ENCODE results near the gene RLBP1. TPM values are rescaled to one million over a fixed set of nuclear protein-coding genes. Genes with fewer than 3 reads are reported as not detected.
A peak's percentile ranks its signal among the peaks of the same experiment; 100 is the strongest.

RLBP1 gene
- total and polyA plus RNA-seq, 2 of the 4 experiments (the other 2 are of a cell fraction), result not detected

- no peak overlapping the region for H2BK5ac ChIP-seq (ENCODE audit: low read depth, low read length, poor library complexity, severe bottlenecking)
- H3K9ac ChIP-seq (ENCODE audit: low read depth, low read length), result no peak overlapping the region
- no peak overlapping the region for H2BK15ac ChIP-seq (ENCODE audit: low read depth, low read length)
- H4K20me1 ChIP-seq (ENCODE audit: insufficient read depth, low read length), result no peaks in the 10 kb centered on the region
- no peaks in the 10 kb centered on the region for H3K79me1 ChIP-seq (ENCODE audit: low read depth in 1 of 2, low read length in 2 of 2)
- H4K8ac ChIP-seq (ENCODE audit: low read depth in 2 of 2, low read length in 2 of 2), result peak overlapping the region in 1 of 2 experiments; percentile 2; a peak in 1 of 4 replicates
- peak overlapping the region; percentile 92 for H2AFZ ChIP-seq (replicated peaks; ENCODE audit: low read length, poor library complexity)
- no peaks in the 10 kb centered on the region; the same call in 1 of the 2 replicates for H3K27me3 ChIP-seq (ENCODE audit: control insufficient read depth, insufficient read depth, low read length)
- no TSS peak for BruUV-seq (replicated peaks)
- ChIA-PET POLR2A (ENCODE audit: unreplicated experiment) (no interaction called here), CTCF (interaction anchor here (0.5 to 2.3 kb wide), 23 partner anchors 9 to 128 kb away, joined by 3 to 27 read pairs (median 5); partner anchors contain the start of genes FANCI and POLG)
- in situ Hi-C loops (cut with MboI; ENCODE audit: low sequenced_read_pairs) (no loop called here), dilution Hi-C loops (cut with HindIII; ENCODE audit: low sequenced_read_pairs, unreplicated experiment) (no loop called here), intact Hi-C loops (cut with micrococcal nuclease) (loop anchor here (1.0 to 2.0 kb wide), 4 partner anchors 36 to 224 kb away; partner anchors contain the start of gene FANCI)
- no peaks in the 10 kb centered on the region; the same call in 1 of the 2 replicates for H3K4me1 ChIP-seq (ENCODE audit: control insufficient read depth, insufficient read depth, low read length)
- no peak overlapping the region for H4K91ac ChIP-seq (ENCODE audit: insufficient read depth, low read depth, low read length)
- peaks cover 3% of the 10 kb centered on the region; the same call in 1 of the 2 replicates for H3K9me1 ChIP-seq (ENCODE audit: insufficient read depth, low read length)
- no peak overlapping the region for H2BK20ac ChIP-seq (ENCODE audit: low read depth, low read length)
- no peak overlapping the region for H2AK5ac ChIP-seq (ENCODE audit: low read depth, low read length)
- H2BK120ac ChIP-seq (ENCODE audit: low read depth, low read length), result no peak overlapping the region
- no peaks in the 10 kb centered on the region for H3K9me3 ChIP-seq (ENCODE audit: control insufficient read depth, insufficient read depth, low read length)
- H3K14ac ChIP-seq (replicated peaks; ENCODE audit: low read depth, low read length), result no peak overlapping the region
- no peak overlapping the region for H3K56ac ChIP-seq (ENCODE audit: extremely low read depth, insufficient read depth, low read length)
- no peaks in the 10 kb centered on the region for H3K36me3 ChIP-seq (ENCODE audit: control insufficient read depth, insufficient read depth, low read length)
- peak; percentile 57 for DNase-seq
- no peak overlapping the region for H4K5ac ChIP-seq (ENCODE audit: low read depth, low read length)
- peak; percentile 100 for ATAC-seq (ENCODE audit: low read depth)
- H3K27ac ChIP-seq (ENCODE audit: insufficient read depth, low read length), result no peak overlapping the region
- no peak overlapping the region for H3K23ac ChIP-seq (ENCODE audit: low read depth, low read length)
- WGBS, 2 experiments (ENCODE audit: extremely low coverage in 2 of 2, insufficient read length in 1 of 2), result 0% methylated on average over 9 of the region's 14 CpGs; no CpG with 5 or more reads in 1 of the 2 experiments
- peak overlapping the region; percentile 48 for H3K4me2 ChIP-seq (ENCODE audit: low read depth, low read length)
- no peak overlapping the region for H3K4me3 ChIP-seq (ENCODE audit: insufficient read depth, low read depth, low read length)
- TF ChIP-seq RCOR1 (IDR thresholded peaks at IDR 0.05; ENCODE audit: insufficient replicate concordance, low read length) (no peak), CTCF (conservative IDR thresholded peaks at IDR 0.05; ENCODE audit: low read depth, low read length) (peak; percentile 92), MAFK (IDR thresholded peaks at IDR 0.05; ENCODE audit: low read depth, low read length) (no peak), USF2 (IDR thresholded peaks at IDR 0.05; ENCODE audit: low read depth, low read length) (no peak), CEBPB (IDR thresholded peaks at IDR 0.05; ENCODE audit: low read depth, low read length) (no peak), ELK1 (IDR thresholded peaks at IDR 0.05; ENCODE audit: borderline replicate concordance, low read depth, low read length) (no peak), RAD21 (IDR thresholded peaks at IDR 0.05; ENCODE audit: low read length) (peak; percentile 88), NFE2L2 (IDR thresholded peaks at IDR 0.05; ENCODE audit: low read depth, low read length) (no peak), RFX5 (IDR thresholded peaks at IDR 0.05; ENCODE audit: low read depth, low read length) (no peak), FOS (IDR thresholded peaks at IDR 0.05; ENCODE audit: low read depth, low read length) (no peak), SMC3 (IDR thresholded peaks at IDR 0.05; ENCODE audit: low read depth, low read length) (peak; percentile 86), POLR2A (IDR thresholded peaks at IDR 0.05; ENCODE audit: low read depth, low read length) (no peak), BHLHE40 (IDR thresholded peaks at IDR 0.05; ENCODE audit: low read depth, low read length) (no peak), MXI1 (IDR thresholded peaks at IDR 0.05; ENCODE audit: borderline replicate concordance, low read depth, low read length) (no peak), MAZ (IDR thresholded peaks at IDR 0.05; ENCODE audit: borderline replicate concordance, low read depth, low read length) (peak; percentile 23; the same call in 1 of the 2 replicates), CHD1 (IDR thresholded peaks at IDR 0.05; ENCODE audit: low read depth, low read length) (no peak)
- no peak overlapping the region for H3K18ac ChIP-seq (ENCODE audit: low read depth, low read length)
- peak overlapping the region; percentile 21 for H2AK9ac ChIP-seq (replicated peaks; ENCODE audit: low read depth, low read length, poor library complexity)
- H3K4ac ChIP-seq (ENCODE audit: low read depth, low read length), result no peak overlapping the region
Measured at GRCh38 chr15:89206908-89207331, 14.5 kb downstream of the RLBP1 start.
